Epithelial cell of alveolus of lung (primary cell): ENCODE data around the gene CEP44. TPM values are rescaled to one million over a fixed set of nuclear protein-coding genes. Genes with fewer than 3 reads are reported as not detected.

Experiments used
- total RNA-seq: library from RNA; depleted of rRNA; stranded (reverse); fragments of >200 nt; gene quantifications from 2 replicates; pipeline ENCODE4 v1.2.1, GENCODE V29; 2015

The CEP44 gene, protein sequence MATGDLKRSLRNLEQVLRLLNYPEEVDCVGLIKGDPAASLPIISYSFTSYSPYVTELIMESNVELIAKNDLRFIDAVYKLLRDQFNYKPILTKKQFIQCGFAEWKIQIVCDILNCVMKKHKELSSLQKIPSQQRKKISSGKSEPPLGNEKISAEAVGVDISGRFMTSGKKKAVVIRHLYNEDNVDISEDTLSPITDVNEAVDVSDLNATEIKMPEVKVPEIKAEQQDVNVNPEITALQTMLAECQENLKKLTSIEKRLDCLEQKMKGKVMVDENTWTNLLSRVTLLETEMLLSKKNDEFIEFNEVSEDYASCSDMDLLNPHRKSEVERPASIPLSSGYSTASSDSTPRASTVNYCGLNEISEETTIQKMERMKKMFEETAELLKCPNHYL
- 10.7 and 19.5 TPM in 2 replicates for total RNA-seq

DNA sequence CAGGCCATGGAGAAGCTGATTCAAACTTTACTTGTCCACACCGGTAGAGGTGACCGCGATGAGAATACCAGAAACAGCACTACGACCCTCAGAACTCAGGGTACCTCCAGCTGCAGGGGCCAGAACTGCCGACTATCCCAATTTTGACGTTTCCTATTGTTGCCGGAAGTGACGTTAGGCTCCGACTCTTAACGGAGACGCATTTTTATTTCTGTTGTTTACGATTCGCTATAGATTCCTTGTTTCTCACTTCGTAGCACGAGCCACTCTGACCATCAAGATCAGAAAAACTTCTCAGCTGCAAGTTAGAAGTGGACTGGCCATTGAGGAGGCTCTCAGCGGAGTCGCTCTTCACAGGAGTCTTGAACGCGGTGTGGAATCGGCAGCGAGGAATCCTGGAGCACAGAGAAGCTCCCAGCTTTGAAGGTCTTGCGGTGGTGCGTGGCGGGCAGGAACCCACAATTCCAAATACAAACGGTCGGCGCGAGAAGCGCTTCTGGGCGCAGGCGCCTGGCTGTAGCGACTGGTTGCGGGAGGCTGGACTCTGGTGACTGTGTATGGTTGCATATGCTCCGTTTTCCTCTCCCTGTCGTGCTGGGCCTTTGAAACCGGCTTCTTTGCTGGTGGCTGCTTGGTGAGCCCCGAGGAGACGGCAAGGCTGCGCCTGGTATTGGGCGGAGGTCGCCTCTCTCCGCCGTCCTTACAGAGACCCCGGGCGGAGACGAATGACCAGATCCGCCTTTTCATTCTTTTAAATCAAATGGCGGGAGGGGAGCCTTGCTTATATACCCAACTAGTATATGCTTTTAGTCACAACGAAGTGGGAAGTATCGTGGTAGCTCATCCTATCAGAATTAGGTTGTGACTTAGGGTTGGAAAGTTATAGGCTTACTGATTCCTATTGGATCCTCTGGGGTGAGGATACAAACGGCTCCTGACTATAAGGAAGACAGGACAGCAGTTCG, at the start of gene CEP44, which contains the start of gene FBXO8:
TSS of gene CEP44 (plus strand) at position 405 of the 965 bp plus-strand sequence. CDS start 15,211 bp downstream, outside the sequence.
TSS of gene FBXO8 (minus strand) at position 161 of the 965 bp plus-strand sequence. CDS start 20,575 bp downstream, outside the sequence.

Other genes starting within 250 kb of the CEP44 start
- 21.4 and 24.2 TPM in 2 replicates for gene FBXO8, start 244 bp upstream of the CEP44 start, total RNA-seq
- gene HPGD, start 238.6 kb downstream of the CEP44 start, total RNA-seq, result 0.78 and 0.80 TPM in 2 replicates